ENCODE measurements around the gene FAM120B. TPM values are rescaled to one million over a fixed set of nuclear protein-coding genes. Genes with fewer than 3 reads are reported as not detected.

Gene FAM120B
- total and polyA plus RNA-seq, 2 experiments from 2014 or later = 7.2 to 16.7 TPM

- TF ChIP-seq ETS1 (IDR thresholded peaks at IDR 0.05) = no peak
Observed at GRCh38 chr6:170267688-170268087, 38.9 kb upstream of the FAM120B start (continued).

- H3K79me2 ChIP-seq (replicated peaks; ENCODE audit: insufficient read depth) = no peaks in the 10 kb centered on the region
- no peak overlapping the region for H3K4me3 Mint-ChIP-seq
- H3F3A ChIP-seq (replicated peaks; ENCODE audit: low read depth) = no peaks in the 10 kb centered on the region
- DNase-seq (ENCODE audit: low spot score) (no peak), ATAC-seq (no peak; the same call in 2 of the 3 replicates)
- no peak overlapping the region for H3K4me3 ChIP-seq
- H3K9me3 Mint-ChIP-seq = no peaks in the 10 kb centered on the region; the same call in 2 of the 3 replicates
- H3K36me3 Mint-ChIP-seq (ENCODE audit: low read depth) = no peaks in the 10 kb centered on the region; the same call in 2 of the 3 replicates
- no peak overlapping the region for H3K4me2 ChIP-seq
- no peaks in the 10 kb centered on the region for H3K9me2 ChIP-seq (ENCODE audit: insufficient read depth)
- peaks cover 28% of the 10 kb centered on the region for H3K4me1 Mint-ChIP-seq
- H3K27me3 Mint-ChIP-seq (ENCODE audit: insufficient read depth, low read depth, poor library complexity) = peaks cover 15% of the 10 kb centered on the region
- H3K36me3 ChIP-seq (ENCODE audit: insufficient read depth) = no peaks in the 10 kb centered on the region
- H2AFZ ChIP-seq = no peak overlapping the region; the same call in 1 of the 2 replicates
- no peaks in the 10 kb centered on the region for H3K27me3 ChIP-seq (ENCODE audit: insufficient read depth)
- H3K27ac ChIP-seq (ENCODE audit: low read depth) = no peak overlapping the region
- H4K20me1 ChIP-seq (replicated peaks; ENCODE audit: insufficient read depth) = no peaks in the 10 kb centered on the region
- H3K4me1 ChIP-seq (ENCODE audit: insufficient read depth) = no peaks in the 10 kb centered on the region
- no peak overlapping the region for H3K27ac Mint-ChIP-seq
- TF ChIP-seq NANOG (IDR thresholded peaks at IDR 0.05; ENCODE audit: borderline replicate concordance) (no peak), ZNF114 (CRISPR knock-in tag; IDR thresholded peaks at IDR 0.05) (no peak), JUNB (IDR thresholded peaks at IDR 0.05; ENCODE audit: unreplicated experiment) (no peak), CREB1 (CRISPR knock-in tag; IDR thresholded peaks at IDR 0.05; ENCODE audit: low read depth) (no peak), STAT1 (IDR thresholded peaks at IDR 0.05; ENCODE audit: unreplicated experiment) (no peak), CTCF (conservative IDR thresholded peaks at IDR 0.05; ENCODE audit: low read depth in 2 of 2) (no peak), EZH2 (IDR thresholded peaks at IDR 0.05; ENCODE audit: low read depth, unreplicated experiment) (no peak), REST (IDR thresholded peaks at IDR 0.05; ENCODE audit: unreplicated experiment) (no peak), ZNF331 (CRISPR knock-in tag; IDR thresholded peaks at IDR 0.05; ENCODE audit: low read depth) (no peak), ETS1 (IDR thresholded peaks at IDR 0.05) (no peak), EZH2phosphoT487 (IDR thresholded peaks at IDR 0.05; ENCODE audit: unreplicated experiment) (no peak)
Observed at GRCh38 chr6:170268216-170269129, 38.1 kb upstream of the FAM120B start.

Measured in GM23338 (cell line).